ENCODE results near the gene SNX22.

The SNX22 gene

DNA sequence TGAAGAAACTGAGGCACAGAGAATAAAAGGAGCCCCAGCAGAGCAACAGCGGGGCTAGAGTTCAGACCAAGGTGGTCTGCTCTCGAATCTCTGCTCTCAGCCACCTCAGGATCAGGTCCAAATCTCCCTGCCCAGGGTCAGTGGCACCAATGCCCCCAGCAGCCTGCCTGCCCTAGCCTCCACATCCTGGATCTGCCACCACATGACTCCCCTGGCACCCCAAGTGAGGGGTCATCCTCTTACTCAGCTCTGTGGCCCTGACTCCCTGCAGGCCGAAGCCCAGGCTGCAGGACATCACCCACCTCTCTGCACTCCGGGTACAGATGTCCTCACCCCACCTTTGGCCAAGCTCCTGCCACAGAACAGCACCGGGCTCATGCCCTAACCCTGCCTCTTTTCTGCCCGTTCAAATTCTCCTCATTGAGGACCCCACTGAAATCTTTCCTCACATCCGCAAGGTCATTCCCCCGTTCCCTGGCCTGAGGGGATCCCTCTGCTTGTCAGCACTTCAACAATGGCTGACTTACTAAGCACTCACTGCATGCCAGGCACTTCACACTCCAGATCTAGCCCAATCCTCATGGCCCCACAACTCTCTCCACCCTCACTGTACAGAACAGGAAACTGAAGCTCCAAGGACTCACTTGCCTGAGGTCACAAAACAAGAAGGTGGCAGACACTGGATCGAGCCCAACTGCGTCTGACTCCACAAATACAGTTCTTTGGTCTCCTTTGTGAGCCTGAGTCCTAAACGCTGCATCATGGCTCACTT, 7.0 kb downstream of the SNX22 start:
- no peaks in the 10 kb centered on the region for H3K9me3 ChIP-seq (ENCODE audit: control insufficient read depth, insufficient read depth, low read depth, low read length)
- H3K4me1 ChIP-seq (ENCODE audit: control insufficient read depth, insufficient read depth, low read length), result peaks cover 11% of the 10 kb centered on the region
- no peak overlapping the region for H3K4me3 ChIP-seq (ENCODE audit: low read depth, low read length)
- no peaks in the 10 kb centered on the region for H3K27me3 ChIP-seq (ENCODE audit: control insufficient read depth, insufficient read depth, low read length)
- H3K27ac ChIP-seq (ENCODE audit: low read depth, low read length), result no peak overlapping the region
- H3K9ac ChIP-seq (ENCODE audit: low read length), result no peak overlapping the region
- peaks cover 73% of the 10 kb centered on the region for H3K36me3 ChIP-seq (ENCODE audit: control insufficient read depth, insufficient read depth, low read length)

- Histone ChIP-seq H3K36me3 (ENCODE audit: control insufficient read depth, insufficient read depth, low read length) (peaks cover 47% of the 10 kb centered on the region), H3K27me3 (ENCODE audit: control insufficient read depth, insufficient read depth, low read length) (no peaks in the 10 kb centered on the region), H3K9ac (ENCODE audit: low read length) (peak overlapping the region; percentile 99), H3K27ac (ENCODE audit: low read depth, low read length) (peak overlapping the region; percentile 91), H3K9me3 (ENCODE audit: control insufficient read depth, insufficient read depth, low read depth, low read length) (no peaks in the 10 kb centered on the region), H3K4me3 (ENCODE audit: low read depth, low read length) (peak overlapping the region; percentile 98), H3K4me1 (ENCODE audit: control insufficient read depth, insufficient read depth, low read length) (peaks cover 15% of the 10 kb centered on the region)
Measured at GRCh38 chr15:64161688-64162477, 10.4 kb downstream of the SNX22 start.

- Histone ChIP-seq H3K9ac (ENCODE audit: low read length) (peak overlapping the region; percentile 99), H3K27me3 (ENCODE audit: control insufficient read depth, insufficient read depth, low read length) (no peaks in the 10 kb centered on the region), H3K9me3 (ENCODE audit: control insufficient read depth, insufficient read depth, low read depth, low read length) (no peaks in the 10 kb centered on the region), H3K4me1 (ENCODE audit: control insufficient read depth, insufficient read depth, low read length) (peaks cover 15% of the 10 kb centered on the region), H3K36me3 (ENCODE audit: control insufficient read depth, insufficient read depth, low read length) (peaks cover 41% of the 10 kb centered on the region), H3K27ac (ENCODE audit: low read depth, low read length) (peak overlapping the region; percentile 91), H3K4me3 (ENCODE audit: low read depth, low read length) (peak overlapping the region; percentile 98)
Measured at GRCh38 chr15:64162478-64162868, 10.9 kb downstream of the SNX22 start.

- Histone ChIP-seq H3K9ac (ENCODE audit: low read length) (peak within 1 kb of the TSS; percentile 99), H3K36me3 (ENCODE audit: control insufficient read depth, insufficient read depth, low read length) (peaks cover 36% of the 10 kb centered on the region)
Measured at GRCh38 chr15:64162869-64163658, 11.5 kb downstream of the SNX22 start, which contains the start of gene PPIB. Gene PPIB (minus strand): TSS chr15:64163022. CDS start chr15:64162986, 36 bp downstream.

DNA sequence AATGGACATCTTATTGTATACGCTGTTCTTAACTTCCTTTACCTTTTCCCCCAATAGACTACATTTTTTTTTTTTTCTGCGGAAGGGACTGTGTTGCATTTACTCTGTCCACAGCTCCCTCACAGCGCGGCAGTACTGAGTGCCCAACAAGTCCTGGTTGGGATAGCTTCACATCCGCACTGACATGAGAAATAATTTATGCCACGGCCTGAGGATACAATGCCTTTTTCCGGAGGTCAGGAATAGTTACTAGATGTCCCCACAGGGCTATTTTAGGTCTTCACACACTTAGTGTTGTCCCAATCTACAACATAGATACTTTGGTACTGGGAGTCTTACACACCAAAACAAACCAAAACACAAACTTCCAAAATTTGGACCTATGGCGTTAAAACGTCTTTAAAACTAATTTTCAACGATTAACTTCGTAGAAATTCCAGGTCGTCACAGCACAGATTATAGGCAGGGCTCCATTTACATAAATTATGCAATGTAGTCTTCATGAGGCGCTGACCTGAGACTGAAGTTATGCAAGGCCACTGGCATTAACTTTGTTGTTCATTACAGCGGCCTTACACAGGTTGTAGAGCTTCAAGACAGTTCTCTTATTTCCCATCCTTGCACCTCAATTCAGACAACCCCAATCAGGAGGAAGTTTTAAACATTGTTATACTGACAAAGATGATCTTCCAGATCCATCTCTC, 12.3 kb downstream of the SNX22 start:
- H3K4me3 ChIP-seq (ENCODE audit: low read depth, low read length), result peak overlapping the region; percentile 98
- peaks cover 15% of the 10 kb centered on the region for H3K4me1 ChIP-seq (ENCODE audit: control insufficient read depth, insufficient read depth, low read length)
- no peak overlapping the region for H3K27ac ChIP-seq (ENCODE audit: low read depth, low read length)
- H3K27me3 ChIP-seq (ENCODE audit: control insufficient read depth, insufficient read depth, low read length), result no peaks in the 10 kb centered on the region
- H3K9ac ChIP-seq (ENCODE audit: low read length), result peak overlapping the region; percentile 48
- peaks cover 28% of the 10 kb centered on the region for H3K36me3 ChIP-seq (ENCODE audit: control insufficient read depth, insufficient read depth, low read length)
- H3K9me3 ChIP-seq (ENCODE audit: control insufficient read depth, insufficient read depth, low read depth, low read length), result no peaks in the 10 kb centered on the region

More at GRCh38 chr15:64162869-64163658, 11.5 kb downstream of the SNX22 start, which contains the start of gene PPIB:
- H3K4me1 ChIP-seq (ENCODE audit: control insufficient read depth, insufficient read depth, low read length), result peaks cover 15% of the 10 kb centered on the region
- H3K4me3 ChIP-seq (ENCODE audit: low read depth, low read length), result peak within 1 kb of the TSS; percentile 98
- H3K27me3 ChIP-seq (ENCODE audit: control insufficient read depth, insufficient read depth, low read length), result no peaks in the 10 kb centered on the region
- H3K9me3 ChIP-seq (ENCODE audit: control insufficient read depth, insufficient read depth, low read depth, low read length), result no peaks in the 10 kb centered on the region
- peak within 1 kb of the TSS; percentile 91 for H3K27ac ChIP-seq (ENCODE audit: low read depth, low read length)

- no peak overlapping the region for H3K4me3 ChIP-seq (ENCODE audit: low read depth, low read length)
- H3K27ac ChIP-seq (ENCODE audit: low read depth, low read length), result no peak overlapping the region
- H3K27me3 ChIP-seq (ENCODE audit: control insufficient read depth, insufficient read depth, low read length), result no peaks in the 10 kb centered on the region
- H3K9ac ChIP-seq (ENCODE audit: low read length), result no peak overlapping the region
- peaks cover 22% of the 10 kb centered on the region for H3K36me3 ChIP-seq (ENCODE audit: control insufficient read depth, insufficient read depth, low read length)
- H3K9me3 ChIP-seq (ENCODE audit: control insufficient read depth, insufficient read depth, low read depth, low read length), result no peaks in the 10 kb centered on the region
- H3K4me1 ChIP-seq (ENCODE audit: control insufficient read depth, insufficient read depth, low read length), result peaks cover 15% of the 10 kb centered on the region
Measured at GRCh38 chr15:64164436-64164835, 12.9 kb downstream of the SNX22 start.

GRCh38 chr15:64166102-64166890, 14.8 kb downstream of the SNX22 start:
- H3K27ac ChIP-seq (ENCODE audit: low read depth, low read length), result no peak overlapping the region
- no peaks in the 10 kb centered on the region for H3K27me3 ChIP-seq (ENCODE audit: control insufficient read depth, insufficient read depth, low read length)
- peaks cover 15% of the 10 kb centered on the region for H3K4me1 ChIP-seq (ENCODE audit: control insufficient read depth, insufficient read depth, low read length)
- peaks cover 13% of the 10 kb centered on the region for H3K36me3 ChIP-seq (ENCODE audit: control insufficient read depth, insufficient read depth, low read length)
- H3K4me3 ChIP-seq (ENCODE audit: low read depth, low read length), result no peak overlapping the region
- H3K9ac ChIP-seq (ENCODE audit: low read length), result no peak overlapping the region
- H3K9me3 ChIP-seq (ENCODE audit: control insufficient read depth, insufficient read depth, low read depth, low read length), result no peaks in the 10 kb centered on the region

DNA sequence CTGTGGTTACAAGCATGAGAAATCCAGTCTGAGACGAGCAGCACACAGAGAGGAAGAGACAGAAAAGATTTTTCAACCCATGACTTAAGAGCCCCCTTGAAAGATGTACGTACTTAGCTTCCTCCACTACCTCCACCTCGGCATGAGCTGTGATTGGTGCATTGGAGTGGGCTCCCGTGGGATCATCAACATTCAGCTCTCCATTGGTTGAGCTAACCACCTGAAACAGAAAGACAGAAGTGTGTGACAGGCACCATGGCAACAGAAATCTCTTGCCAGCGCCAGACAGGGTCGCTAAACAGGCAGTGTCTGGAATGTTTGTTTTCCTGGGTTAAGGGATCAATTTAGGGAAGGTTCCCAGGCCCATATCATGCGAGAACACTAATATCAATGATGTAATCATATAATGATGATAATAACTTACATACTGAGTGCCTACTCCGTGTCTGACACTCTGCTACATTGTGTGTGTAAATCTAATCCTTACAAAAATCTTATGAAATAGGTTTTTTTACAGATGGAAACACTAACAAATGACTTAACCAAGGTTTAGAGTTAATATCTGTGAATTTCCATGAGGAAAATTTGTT, 28.8 kb downstream of the SNX22 start:
- Histone ChIP-seq H3K9me3 (ENCODE audit: control insufficient read depth, insufficient read depth, low read depth, low read length) (no peaks in the 10 kb centered on the region), H3K4me1 (ENCODE audit: control insufficient read depth, insufficient read depth, low read length) (no peaks in the 10 kb centered on the region), H3K36me3 (ENCODE audit: control insufficient read depth, insufficient read depth, low read length) (peaks cover 22% of the 10 kb centered on the region; the same call in 1 of the 2 replicates), H3K9ac (ENCODE audit: low read length) (no peak overlapping the region), H3K27me3 (ENCODE audit: control insufficient read depth, insufficient read depth, low read length) (no peaks in the 10 kb centered on the region), H3K4me3 (ENCODE audit: low read depth, low read length) (no peak overlapping the region), H3K27ac (ENCODE audit: low read depth, low read length) (no peak overlapping the region)

GRCh38 chr15:64182859-64183370, 31.4 kb downstream of the SNX22 start:
- no peak overlapping the region for H3K4me3 ChIP-seq (ENCODE audit: low read depth, low read length)
- no peak overlapping the region for H3K9ac ChIP-seq (ENCODE audit: low read length)
- H3K9me3 ChIP-seq (ENCODE audit: control insufficient read depth, insufficient read depth, low read depth, low read length), result no peaks in the 10 kb centered on the region
- H3K4me1 ChIP-seq (ENCODE audit: control insufficient read depth, insufficient read depth, low read length), result no peaks in the 10 kb centered on the region
- H3K27ac ChIP-seq (ENCODE audit: low read depth, low read length), result no peak overlapping the region
- H3K27me3 ChIP-seq (ENCODE audit: control insufficient read depth, insufficient read depth, low read length), result no peaks in the 10 kb centered on the region
- H3K36me3 ChIP-seq (ENCODE audit: control insufficient read depth, insufficient read depth, low read length), result peaks cover 17% of the 10 kb centered on the region; the same call in 1 of the 2 replicates
